Endothelial cell of hepatic sinusoid (primary cell): ENCODE data around the gene MRPL52.

Experiments used
- in situ Hi-C: cut with HindIII; loops from 2 replicates; pipeline ENCODE4 v1.10.0; 2017; ENCODE audit warnings: low sequenced_read_pairs

The MRPL52 gene

DNA sequence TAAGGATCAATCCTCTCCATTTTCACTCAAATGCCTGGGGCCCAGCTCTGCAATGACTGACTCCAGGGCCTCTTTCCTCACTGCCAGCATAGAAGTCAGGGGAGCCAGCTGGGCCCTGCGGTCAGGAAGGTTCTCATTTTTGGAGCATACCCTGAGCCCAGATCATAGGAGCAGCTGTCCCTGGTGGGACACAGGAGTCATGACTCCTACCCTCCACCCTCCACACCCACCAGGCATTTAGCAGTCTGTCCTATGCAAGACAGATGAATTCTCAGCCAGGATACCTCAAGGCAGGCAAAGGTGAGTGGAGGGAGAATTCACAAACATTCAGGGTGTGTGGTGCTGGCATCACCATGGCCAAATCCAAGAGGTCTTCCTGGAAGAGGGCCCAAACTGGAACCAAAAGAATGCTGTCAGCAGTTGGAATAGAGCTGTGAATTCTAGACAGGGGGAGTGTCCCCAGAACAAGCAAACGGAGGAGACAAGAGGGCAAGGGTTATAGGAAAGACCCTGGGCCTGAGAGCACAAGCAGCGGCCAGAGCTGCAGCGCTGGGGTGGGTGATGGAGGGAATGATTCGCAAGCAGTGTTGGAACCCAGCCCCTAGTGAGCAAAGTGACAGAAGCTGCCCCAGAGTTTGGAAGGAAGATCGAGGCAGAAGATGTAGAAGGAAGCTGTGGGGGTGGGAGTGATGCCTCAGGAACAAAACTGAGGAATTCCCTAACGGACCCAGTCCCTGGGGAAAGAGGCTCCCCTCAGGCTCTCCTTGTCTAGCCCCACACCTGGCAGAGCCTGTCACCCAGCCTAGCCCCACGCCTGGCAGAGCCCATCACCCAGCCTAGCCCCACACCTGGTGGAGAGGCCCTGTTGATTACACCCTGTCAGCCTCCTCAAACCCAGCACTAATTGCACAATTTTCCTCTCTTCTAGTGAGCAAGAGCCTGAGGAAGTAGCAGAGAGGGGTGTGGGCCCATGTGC is 48.9 kb downstream of the MRPL52 start:
- in situ Hi-C loops = no loop called here

DNA sequence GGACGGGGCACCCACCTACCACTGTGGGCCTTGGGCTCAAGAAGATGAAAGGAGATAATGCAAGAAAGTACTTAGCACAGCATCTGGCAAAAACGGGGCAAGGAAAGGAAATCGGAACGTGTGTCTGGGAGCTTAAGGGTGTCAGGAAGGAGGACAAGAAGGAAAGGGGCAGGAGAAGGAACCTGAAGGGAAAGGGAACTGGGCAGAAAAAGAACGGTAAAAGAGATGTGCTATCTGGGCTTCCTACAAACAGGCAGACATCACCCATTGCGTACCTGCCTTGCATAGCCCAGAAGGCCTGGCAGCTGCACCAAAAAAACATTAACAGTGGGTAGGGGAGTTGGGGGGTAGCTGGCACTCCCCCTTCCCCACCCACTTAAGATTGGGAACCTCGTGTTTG is 52.4 kb downstream of the MRPL52 start:
- in situ Hi-C loops = no loop called here

DNA sequence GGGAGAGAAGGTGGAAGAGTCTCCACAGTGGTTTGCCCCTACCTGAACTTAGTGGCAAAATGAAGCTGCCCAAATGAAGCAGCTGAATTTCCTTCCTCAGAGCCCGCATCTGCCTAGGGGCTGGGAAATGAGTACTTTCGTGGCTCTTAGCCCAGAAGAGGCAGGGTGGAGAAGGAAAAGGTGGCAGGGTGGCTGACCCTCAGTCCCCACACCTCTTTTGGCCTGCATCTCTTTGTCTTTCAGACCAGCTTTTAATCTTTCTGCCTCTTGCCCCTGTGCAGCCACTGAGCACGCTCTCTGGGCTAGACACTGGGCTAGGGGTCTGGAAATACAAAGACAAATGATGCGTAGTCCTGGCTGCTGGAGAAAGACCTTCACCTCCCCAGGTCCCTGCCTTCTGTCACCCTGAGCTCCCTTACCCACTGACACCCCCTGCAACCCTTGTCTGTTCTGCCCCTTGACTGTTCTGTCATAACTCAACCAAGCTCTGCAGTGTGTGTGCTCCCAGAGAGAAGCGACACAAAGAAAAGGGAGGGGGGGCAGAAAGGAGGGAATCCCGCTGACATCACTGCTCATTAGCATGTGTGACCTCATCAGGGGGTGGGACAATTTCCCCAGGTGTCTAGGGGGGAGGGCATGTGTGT is 53.0 kb downstream of the MRPL52 start:
- in situ Hi-C loops = no loop called here

DNA sequence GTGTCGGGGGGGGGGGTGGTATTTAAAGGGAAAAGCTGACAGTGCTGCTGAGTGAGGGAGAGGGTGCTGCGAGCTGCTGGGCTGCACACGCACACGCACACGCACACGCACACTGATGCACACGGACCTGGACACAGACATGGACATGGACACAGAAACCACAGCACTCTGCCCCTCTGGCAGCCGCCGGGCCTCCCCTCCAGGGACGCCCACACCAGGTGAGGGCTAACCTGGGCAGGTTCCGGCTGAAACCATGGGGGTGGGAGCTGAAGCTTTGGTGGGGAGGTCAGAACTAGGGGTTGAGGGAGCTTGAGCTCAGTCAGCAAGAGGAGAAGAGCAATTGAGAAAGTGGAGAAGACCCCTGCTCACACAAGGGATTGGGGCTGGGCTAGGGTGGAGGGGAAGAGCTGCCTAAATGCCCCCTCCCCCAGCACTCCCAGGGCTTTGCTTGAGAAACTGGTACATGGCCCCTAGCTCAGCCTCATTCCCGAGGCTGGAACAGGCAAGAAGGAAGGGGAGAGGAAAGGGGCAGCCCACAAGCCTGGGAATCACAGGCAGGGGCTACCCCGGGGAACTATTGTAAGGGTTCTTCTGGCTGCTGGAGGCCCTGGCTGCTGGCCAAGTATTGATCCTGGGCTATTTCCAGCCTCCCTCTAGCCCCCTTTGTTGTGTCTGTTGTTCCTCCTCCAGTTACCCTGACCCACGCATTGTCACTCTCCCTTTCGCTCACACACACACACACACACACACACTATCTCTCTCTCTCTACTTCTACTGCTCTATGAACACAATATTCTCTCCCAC is 53.7 kb downstream of the MRPL52 start, which contains the start of gene REM2:
REM2 (plus strand) TSS at position 50 of the 804 bp plus-strand sequence; CDS start at position 116, 66 bp downstream.
- in situ Hi-C loops = no loop called here

DNA sequence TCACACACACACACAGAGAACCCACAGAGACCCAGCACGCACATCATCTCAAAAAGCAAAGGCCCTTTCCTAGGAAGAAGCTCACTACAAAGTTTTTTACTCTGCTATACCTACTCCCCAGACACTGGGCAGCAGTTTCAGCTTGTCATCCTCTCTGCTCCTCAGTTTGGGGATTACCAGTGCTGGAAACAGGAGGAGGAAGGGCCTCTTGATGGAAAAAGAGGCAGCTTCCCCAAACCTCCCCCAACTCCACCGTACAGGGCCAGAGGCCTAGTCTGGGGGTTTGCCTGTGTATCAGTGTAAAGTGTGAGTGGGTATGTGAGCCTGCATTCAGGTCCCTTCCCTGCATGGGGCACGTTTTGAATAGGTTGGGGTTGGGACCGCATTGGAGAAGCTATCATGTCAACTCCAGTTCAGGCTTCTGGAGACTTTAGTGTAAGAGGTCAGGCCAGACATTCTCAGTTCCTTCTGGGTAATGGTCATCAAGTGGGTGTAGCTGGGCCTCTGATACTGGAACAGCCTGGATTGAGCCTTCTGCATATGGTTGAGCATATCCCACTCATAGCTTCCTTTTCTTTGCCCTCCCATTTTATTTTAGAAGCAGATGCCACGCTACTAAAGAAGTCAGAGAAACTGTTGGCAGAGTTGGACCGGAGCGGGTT is 54.5 kb downstream of the MRPL52 start:
- in situ Hi-C loops = no loop called here
